Measurements from ENCODE around the gene CCL16. TPM values are rescaled to one million over a fixed set of nuclear protein-coding genes. Genes with fewer than 3 reads are reported as not detected.

CCL16 gene
- total RNA-seq, 6 donors from 2014 or later, result 0.20 to 0.61 TPM; not detected in 4

GRCh38 chr17:36011201-36011600, 29.9 kb upstream of the CCL16 start:
- no peaks in the 10 kb centered on the region for H3K36me3 ChIP-seq
- H3K4me3 ChIP-seq, result no peak overlapping the region
- no peak overlapping the region for H3K27ac ChIP-seq
- TF ChIP-seq EP300 (IDR thresholded peaks at IDR 0.05), result no peak
- no peak for TF ChIP-seq CTCF (IDR thresholded peaks at IDR 0.05)
- no peak for TF ChIP-seq POLR2AphosphoS5 (IDR thresholded peaks at IDR 0.05)
- TF ChIP-seq POLR2A (IDR thresholded peaks at IDR 0.05), result no peak
- H3K4me1 ChIP-seq, result no peaks in the 10 kb centered on the region
- DNase-seq, result no peak
- ATAC-seq (ENCODE audit: low FRiP score in 2 of 2), result no peak
- no peaks in the 10 kb centered on the region for H3K27me3 ChIP-seq
- WGBS, 2 donors, result 66 to 86% methylated on average over 2 of the region's 2 CpGs
- peaks cover 0 to 27% (median 6%) of the 10 kb centered on the region in 4 donors for H3K9me3 ChIP-seq

- TF ChIP-seq POLR2A (IDR thresholded peaks at IDR 0.05), result no peak
- peaks cover 0 to 27% (median 6%) of the 10 kb centered on the region in 4 donors for H3K9me3 ChIP-seq
- H3K27ac ChIP-seq, result no peak overlapping the region
- no peaks in the 10 kb centered on the region for H3K36me3 ChIP-seq
- no peaks in the 10 kb centered on the region for H3K27me3 ChIP-seq
- H3K4me3 ChIP-seq, result no peak overlapping the region
- peak in 1 of 2 donors; percentile 29 for DNase-seq
- 88 to 89% methylated on average over 14 of the region's 14 CpGs for WGBS, 2 donors
- ATAC-seq (ENCODE audit: low FRiP score in 2 of 2), result no peak
- H3K4me1 ChIP-seq, result no peaks in the 10 kb centered on the region
Measured at GRCh38 chr17:36008998-36009665, 27.8 kb upstream of the CCL16 start.

GRCh38 chr17:36004594-36005108, 23.4 kb upstream of the CCL16 start:
- H3K36me3 ChIP-seq, result no peaks in the 10 kb centered on the region
- peaks cover 0 to 13% (median 2%) of the 10 kb centered on the region in 4 donors for H3K9me3 ChIP-seq
- no peak overlapping the region for H3K4me3 ChIP-seq
- TF ChIP-seq POLR2A (IDR thresholded peaks at IDR 0.05) (no peak), CTCF (IDR thresholded peaks at IDR 0.05) (no peak), POLR2AphosphoS5 (IDR thresholded peaks at IDR 0.05) (no peak), EP300 (IDR thresholded peaks at IDR 0.05) (no peak)
- H3K27ac ChIP-seq, result no peak overlapping the region
- 38 to 44% methylated on average over 4 of the region's 4 CpGs for WGBS, 2 donors
- H3K4me1 ChIP-seq, result no peaks in the 10 kb centered on the region
- no peak for ATAC-seq (ENCODE audit: low FRiP score in 2 of 2)
- H3K27me3 ChIP-seq, result no peaks in the 10 kb centered on the region
- no peak for DNase-seq

GRCh38 chr17:36002631-36003030, 21.3 kb upstream of the CCL16 start:
- no peak for TF ChIP-seq POLR2AphosphoS5 (IDR thresholded peaks at IDR 0.05)
- H3K27me3 ChIP-seq, result no peaks in the 10 kb centered on the region
- DNase-seq (no peak), ATAC-seq (ENCODE audit: low FRiP score in 2 of 2) (no peak)
- no peak overlapping the region for H3K27ac ChIP-seq
- H3K36me3 ChIP-seq, result no peaks in the 10 kb centered on the region
- H3K9me3 ChIP-seq, result no peaks in the 10 kb centered on the region
- no peak overlapping the region for H3K4me3 ChIP-seq
- H3K4me1 ChIP-seq, result no peaks in the 10 kb centered on the region
- 90 to 91% methylated on average over 7 of the region's 7 CpGs for WGBS, 2 donors

- DNase-seq (peak in 1 of 2 donors; percentile 59), ATAC-seq (ENCODE audit: low FRiP score in 2 of 2) (no peak)
- Histone ChIP-seq H3K4me3 (no peak overlapping the region), H3K27me3 (no peaks in the 10 kb centered on the region), H3K27ac (no peak overlapping the region), H3K9me3 (no peaks in the 10 kb centered on the region), H3K4me1 (no peaks in the 10 kb centered on the region), H3K36me3 (no peaks in the 10 kb centered on the region)
- TF ChIP-seq POLR2AphosphoS5 (IDR thresholded peaks at IDR 0.05), result no peak
- no peak for TF ChIP-seq POLR2A (IDR thresholded peaks at IDR 0.05)
- TF ChIP-seq CTCF (IDR thresholded peaks at IDR 0.05), result no peak
- TF ChIP-seq EP300 (IDR thresholded peaks at IDR 0.05), result no peak
- 64 to 83% methylated on average over 6 of the region's 6 CpGs for WGBS, 2 donors
Measured at GRCh38 chr17:36001862-36002603, 20.7 kb upstream of the CCL16 start.

Measured in upper lobe of left lung (tissue), 6 donors.